SJSA1 (cell line): ENCODE data around the gene DOK3. TPM values are rescaled to one million over a fixed set of nuclear protein-coding genes. Genes with fewer than 3 reads are reported as not detected.

Experiments used
- DNase-seq, 2 experiments: peaks; one replicate each; pipeline ENCODE4 v3.0.0-alpha.2; 2015 to 2020; ENCODE audit warnings: low spot score in 2 of 2, low read depth in 1 of 2
- H3K27ac ChIP-seq: fragments of 250-450 bp; sonication (Bioruptor Pico); 2 replicates; pipeline ENCODE4 v1.5.1; 2020; ENCODE audit warnings: mild to moderate bottlenecking, moderate library complexity
- H3K27me3 ChIP-seq: fragments of 250-450 bp; sonication (Bioruptor Pico); replicated peaks from 2 replicates; pipeline ENCODE4 v1.5.1; 2020; ENCODE audit warnings: mild to moderate bottlenecking, moderate library complexity
- H3K36me3 ChIP-seq: fragments of 250-450 bp; sonication (Bioruptor Pico); 2 replicates; pipeline ENCODE4 v1.5.1; 2020; ENCODE audit warnings: mild to moderate bottlenecking
- H3K4me1 ChIP-seq: fragments of 250-450 bp; sonication (Bioruptor Pico); replicated peaks from 2 replicates; pipeline ENCODE4 v1.6.1; 2021; ENCODE audit warnings: mild to moderate bottlenecking
- H3K4me3 ChIP-seq: fragments of 250-450 bp; sonication (Bioruptor Pico); 2 replicates; pipeline ENCODE4 v1.5.1; 2020; ENCODE audit warnings: mild to moderate bottlenecking
- H3K9me3 ChIP-seq: fragments of 250-450 bp; sonication (Bioruptor Pico); replicated peaks from 2 replicates; pipeline ENCODE4 v1.5.1; 2020; ENCODE audit warnings: mild to moderate bottlenecking
- total RNA-seq: library from RNA; depleted of rRNA; stranded (reverse); fragments of >200 nt; shearing (Covaris generic); gene quantifications from 2 replicates; pipeline ENCODE4 v1.2.3, GENCODE V29; 2014

DOK3 gene
- total RNA-seq, 1 experiment from 2014 or later: 1.8 TPM

DNA sequence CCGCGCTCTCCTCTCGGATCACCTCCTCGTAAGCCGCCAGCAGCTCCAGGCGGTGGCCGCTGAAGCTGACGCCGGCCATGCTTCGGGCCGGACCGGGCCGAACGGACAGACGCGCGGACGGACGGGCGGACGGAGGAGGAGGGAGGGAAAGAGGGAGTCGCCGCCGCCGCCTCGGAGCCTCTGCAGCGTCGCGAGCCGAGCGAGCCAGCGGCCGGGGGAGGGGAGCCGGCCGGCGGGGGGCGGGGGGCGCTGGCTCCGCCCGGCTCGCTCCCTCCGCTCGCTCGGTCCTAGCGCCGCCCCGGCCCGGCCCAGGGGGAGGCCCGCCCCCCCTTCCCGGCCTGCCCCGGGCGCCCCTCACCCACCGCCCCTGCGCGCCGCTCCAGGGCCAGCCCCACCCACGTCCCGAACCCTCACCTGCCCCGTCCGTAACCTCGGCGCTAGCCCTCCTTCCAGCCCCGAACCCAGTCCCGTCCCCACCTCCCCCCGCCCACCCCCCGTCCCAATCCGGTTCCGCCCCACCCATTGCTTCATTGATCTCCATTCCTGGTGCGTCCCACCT lies 36.1 kb downstream of the DOK3 start, which contains the start of gene DBN1:
Gene DBN1, minus strand, starts transcription at position 192 of the 559 bp plus-strand sequence. Its CDS starts 113 bp downstream, at position 79.
- no peak for DNase-seq
- Histone ChIP-seq H3K9me3 (no peaks in the 10 kb centered on the region), H3K36me3 (peaks cover 54% of the 10 kb centered on the region), H3K27ac (no peak within 1 kb of the TSS; the same call in 1 of the 2 replicates), H3K4me3 (peak within 1 kb of the TSS; percentile 78), H3K27me3 (no peaks in the 10 kb centered on the region), H3K4me1 (peaks cover 60% of the 10 kb centered on the region)

DNA sequence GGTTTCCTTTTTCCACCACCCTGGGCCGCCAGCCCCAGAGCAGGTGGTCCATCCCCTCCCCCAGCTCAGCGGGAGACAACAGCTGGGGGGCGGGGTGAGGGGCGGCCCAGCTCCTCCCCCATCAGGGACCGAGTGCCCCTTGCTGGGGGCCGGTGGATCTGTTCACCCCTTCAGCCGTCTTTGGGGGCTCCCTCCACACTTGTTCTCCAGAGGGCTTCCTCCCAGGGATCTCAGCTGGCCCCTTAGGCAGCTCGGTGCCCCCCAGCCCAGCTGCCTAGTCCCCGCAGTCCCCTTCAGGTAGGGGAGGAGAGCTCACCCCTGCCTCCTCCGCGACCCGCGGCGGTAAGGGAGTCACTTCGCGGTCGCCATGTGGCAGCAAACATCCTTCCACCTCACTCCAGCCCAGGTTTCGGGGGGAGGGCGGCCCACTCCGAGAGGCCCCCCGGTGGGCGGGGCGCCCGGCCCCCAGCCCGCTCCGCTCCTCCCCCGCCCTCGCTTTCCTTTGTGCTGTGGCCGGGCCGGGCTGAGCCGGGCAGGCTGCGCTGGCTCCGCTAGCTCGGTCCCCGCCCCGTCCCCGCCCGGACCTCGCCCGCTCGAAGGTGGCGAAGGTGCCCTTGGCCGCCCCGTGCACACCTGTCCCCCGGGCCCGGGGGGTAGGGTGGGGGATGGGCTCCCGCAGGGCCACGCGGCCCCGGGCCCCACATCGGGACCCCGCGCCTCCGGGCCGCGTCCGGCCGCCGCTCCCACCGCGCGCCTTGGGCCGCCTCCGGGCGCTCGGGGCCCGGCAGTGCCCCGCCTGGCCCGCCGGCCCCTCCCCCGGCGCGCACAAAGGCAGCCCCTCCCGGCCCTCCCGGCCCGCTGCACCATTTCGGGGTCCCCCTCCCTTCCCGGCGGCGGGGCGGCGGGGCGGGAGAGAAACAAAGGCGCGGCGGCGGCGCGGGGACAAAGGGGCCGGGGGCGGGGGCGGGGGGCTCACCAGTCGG lies 36.9 kb downstream of the DOK3 start:
- Histone ChIP-seq H3K27me3 (no peaks in the 10 kb centered on the region), H3K36me3 (peaks cover 52% of the 10 kb centered on the region), H3K27ac (no peak overlapping the region; the same call in 1 of the 2 replicates), H3K9me3 (no peaks in the 10 kb centered on the region), H3K4me1 (peaks cover 63% of the 10 kb centered on the region), H3K4me3 (peak overlapping the region; percentile 78)
- no peak for DNase-seq

DNA sequence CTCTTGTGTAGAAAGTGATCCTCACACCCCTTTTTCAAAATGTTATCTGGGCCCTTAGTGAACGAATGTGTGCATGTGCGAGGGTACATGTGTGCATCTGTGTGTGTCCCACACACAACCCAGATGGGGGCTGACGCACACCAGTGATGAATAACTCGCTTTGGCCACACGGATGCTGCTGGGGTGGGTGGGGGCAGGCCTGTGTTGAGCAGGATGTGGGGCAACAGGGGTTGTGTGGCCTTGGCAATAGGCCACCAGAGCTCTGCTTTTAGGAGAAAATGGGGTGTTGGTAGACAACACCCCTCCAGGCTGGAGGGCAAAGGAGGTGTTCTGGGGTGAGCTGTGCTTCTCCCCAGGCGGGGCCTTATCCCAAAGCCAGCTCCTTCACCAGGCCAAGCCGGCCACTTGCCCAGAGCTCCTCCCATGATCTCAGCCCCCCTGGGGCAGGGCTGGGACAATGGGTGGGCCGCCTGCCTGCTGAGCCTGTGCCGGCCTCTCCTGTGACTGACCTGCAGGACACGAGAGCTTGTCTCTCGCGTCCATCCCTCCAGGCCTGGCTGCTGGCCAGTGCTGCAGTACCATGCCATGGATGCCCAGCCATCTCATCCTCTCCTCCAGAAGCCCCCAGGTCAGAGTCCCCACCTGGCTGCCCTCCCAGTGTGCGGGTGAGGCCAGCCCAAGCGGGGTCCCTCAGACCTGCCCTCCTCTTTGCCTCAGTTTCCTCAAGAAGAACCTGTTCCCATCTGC lies 37.8 kb downstream of the DOK3 start:
- Histone ChIP-seq H3K4me1 (peaks cover 56% of the 10 kb centered on the region), H3K36me3 (peaks cover 59% of the 10 kb centered on the region)
- DNase-seq: no peak

DNA sequence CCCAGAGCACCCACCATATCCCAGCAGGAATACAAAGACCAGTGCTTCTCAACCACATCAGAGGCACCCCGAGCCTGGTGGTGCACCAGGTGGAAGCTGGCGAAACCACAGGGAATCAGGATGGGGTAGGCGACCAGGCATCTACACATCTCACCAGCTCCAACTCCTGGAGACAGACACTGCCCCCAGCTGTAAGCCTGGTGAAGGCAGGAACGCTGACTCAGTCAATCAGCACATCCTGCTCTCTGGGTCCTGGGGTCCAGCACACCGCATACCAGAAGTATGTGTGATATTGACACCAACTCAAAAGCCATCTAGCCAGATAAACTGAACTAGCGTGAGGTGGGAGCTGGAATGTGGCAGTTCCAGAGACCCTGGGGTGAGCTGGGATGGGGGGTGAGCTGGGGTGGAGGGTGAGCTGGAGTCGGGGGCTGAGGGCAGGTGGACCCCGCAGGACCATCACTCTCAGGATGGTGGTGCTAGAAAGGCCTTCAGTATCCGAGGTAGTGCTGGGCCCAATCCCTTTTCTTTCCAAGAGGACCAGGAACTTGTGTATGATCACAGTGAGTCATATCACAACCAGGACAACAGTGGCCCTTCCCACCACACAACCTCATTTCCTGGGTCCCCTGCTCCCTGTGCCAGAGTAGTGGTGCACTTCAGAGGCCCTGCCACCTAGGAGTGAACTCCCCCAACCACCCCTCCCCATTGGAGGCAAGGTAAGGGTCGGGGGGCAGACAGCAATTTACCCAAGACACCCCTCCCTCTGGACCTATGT lies 38.7 kb downstream of the DOK3 start:
- Histone ChIP-seq H3K27ac (peak overlapping the region; percentile 35), H3K4me3 (no peak overlapping the region), H3K27me3 (no peaks in the 10 kb centered on the region), H3K4me1 (peaks cover 50% of the 10 kb centered on the region), H3K36me3 (peaks cover 68% of the 10 kb centered on the region), H3K9me3 (no peaks in the 10 kb centered on the region)
- no peak for DNase-seq

More for the DNA sequence above, 37.8 kb downstream of the DOK3 start:
- H3K9me3 ChIP-seq: no peaks in the 10 kb centered on the region
- H3K27ac ChIP-seq: peak overlapping the region; percentile 35
- H3K4me3 ChIP-seq: peak overlapping the region; percentile 78
- no peaks in the 10 kb centered on the region for H3K27me3 ChIP-seq

DNA sequence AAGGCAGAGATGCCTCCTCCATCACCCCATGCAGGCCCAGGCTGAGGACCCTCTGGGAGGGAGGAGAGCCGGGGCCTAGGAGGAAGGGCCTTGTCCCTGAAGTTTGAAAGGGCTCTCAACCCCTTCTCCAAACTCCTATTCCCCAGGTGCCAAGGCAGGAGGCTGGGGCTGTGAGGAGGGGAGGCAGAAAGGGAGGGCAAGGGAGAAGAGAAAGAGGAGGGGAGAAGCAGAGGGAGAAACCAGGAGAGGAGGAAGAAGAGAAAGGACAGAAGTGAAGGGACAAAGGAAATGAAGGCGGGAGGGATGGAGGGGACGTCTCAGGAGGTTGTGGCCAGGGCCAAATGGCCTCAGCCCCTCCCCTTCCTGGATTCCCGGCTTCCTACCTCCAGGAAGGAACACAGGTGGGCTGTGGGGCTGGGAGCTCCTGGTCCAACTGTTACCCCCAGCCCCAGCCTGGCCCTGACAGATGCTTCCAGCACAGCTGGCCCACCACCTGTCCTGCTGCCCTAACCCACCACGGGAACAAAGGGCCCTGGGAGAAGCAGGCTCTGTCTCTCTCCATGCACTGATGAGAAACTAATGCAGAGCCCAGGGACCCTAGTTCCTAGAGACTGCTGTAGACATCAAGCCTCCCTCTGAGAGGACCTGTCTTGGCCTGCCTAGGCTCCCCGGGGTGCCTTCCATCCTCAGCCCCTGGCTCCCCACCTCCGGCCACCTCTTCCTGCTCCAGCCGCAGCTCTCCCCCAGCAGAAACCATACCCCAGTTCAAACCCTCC lies 39.7 kb downstream of the DOK3 start:
- no peak for DNase-seq
- Histone ChIP-seq H3K9me3 (no peaks in the 10 kb centered on the region), H3K4me1 (peaks cover 46% of the 10 kb centered on the region), H3K4me3 (no peak overlapping the region), H3K27me3 (no peaks in the 10 kb centered on the region), H3K36me3 (peaks cover 77% of the 10 kb centered on the region), H3K27ac (no peak overlapping the region)

DNA sequence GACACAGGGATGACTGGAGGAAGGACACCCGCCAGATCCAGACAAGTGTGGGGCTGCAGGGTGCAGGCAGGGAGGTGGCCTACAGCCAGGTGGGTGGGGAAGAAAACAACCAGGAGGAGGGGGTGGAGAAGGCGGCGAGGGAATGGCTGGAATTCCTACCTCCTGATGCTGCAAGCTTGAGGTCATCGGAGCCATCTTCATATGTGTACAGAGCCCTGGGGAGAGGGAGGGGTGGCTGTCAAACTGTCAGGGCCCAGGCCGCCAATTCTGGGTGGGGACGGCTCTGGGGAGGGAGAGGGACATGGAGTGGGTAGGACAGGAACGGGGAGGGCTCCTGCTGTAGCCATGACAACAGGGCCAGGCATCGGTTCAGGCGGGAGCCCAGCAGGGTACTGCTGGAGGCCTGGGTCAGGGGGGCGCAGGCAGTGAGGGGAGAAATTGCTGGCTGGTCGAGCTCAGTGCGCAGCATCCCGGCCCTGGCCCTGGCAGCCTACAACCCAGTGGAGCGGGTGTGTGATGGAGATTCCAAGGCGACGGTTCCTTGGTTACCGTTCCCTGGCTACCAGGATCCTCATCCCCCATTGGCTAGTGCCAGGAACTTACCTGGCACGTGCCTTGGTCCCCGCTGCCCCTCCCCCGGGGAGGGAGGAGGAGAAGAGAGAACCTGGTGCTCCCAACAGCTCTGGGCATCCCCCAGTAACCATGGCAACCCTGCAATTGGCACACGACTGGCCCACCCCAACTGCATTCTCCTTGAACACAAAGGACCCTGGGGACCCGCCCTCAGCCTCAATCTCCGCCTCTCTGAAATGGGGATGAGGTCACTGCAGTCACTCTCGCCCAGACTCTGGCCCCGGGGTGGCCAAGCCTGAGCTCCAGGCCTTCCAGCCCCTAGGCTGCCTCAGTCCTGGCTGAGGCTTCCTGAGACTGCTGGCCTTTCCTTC lies 40.7 kb downstream of the DOK3 start:
- Histone ChIP-seq H3K36me3 (peaks cover 81% of the 10 kb centered on the region), H3K4me3 (no peak overlapping the region), H3K9me3 (no peaks in the 10 kb centered on the region), H3K4me1 (peaks cover 46% of the 10 kb centered on the region), H3K27me3 (no peaks in the 10 kb centered on the region), H3K27ac (peak overlapping the region; percentile 11; the same call in 1 of the 2 replicates)
- no peak for DNase-seq

DNA sequence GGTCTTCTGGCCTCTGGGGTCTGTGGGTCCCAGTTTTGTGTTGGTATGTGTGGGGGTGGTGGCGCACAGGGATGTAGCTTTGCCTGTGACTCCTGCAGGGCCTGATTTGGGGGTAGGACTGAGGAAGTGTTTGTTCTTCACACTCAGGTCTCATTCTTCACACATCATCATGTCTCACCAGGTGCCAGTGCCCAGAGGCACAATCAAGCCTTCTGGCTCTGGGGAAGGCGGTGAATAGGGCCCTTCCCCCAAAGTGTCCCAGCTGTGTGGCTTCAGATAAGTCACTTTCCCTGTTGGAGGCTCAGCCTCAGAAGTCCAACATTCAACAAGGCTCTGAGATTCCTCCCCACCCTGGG lies 41.3 kb downstream of the DOK3 start:
- H3K4me1 ChIP-seq: peaks cover 46% of the 10 kb centered on the region
- no peak overlapping the region for H3K4me3 ChIP-seq
- H3K27me3 ChIP-seq: no peaks in the 10 kb centered on the region
- no peaks in the 10 kb centered on the region for H3K9me3 ChIP-seq
- no peak overlapping the region for H3K27ac ChIP-seq
- DNase-seq: no peak
- peaks cover 86% of the 10 kb centered on the region for H3K36me3 ChIP-seq

DNA sequence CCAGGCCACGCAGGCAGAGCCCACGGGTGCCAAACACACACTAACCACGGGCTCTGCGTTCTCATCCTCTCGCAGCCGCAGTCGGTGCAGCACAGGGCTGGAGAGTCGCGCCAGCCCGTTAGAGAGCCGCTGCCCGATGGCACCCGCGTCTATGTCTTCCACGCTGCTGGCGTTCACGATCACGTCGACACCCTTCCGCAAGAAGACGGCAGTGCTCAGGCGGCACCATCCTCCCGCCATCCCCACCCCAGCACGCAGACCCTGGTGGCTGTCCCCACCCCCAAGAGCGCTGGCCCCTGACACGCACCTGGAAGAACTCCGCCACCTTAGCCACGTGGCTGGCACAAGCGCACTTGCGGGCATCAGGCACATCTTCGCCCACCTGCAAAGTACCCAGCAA lies 42.2 kb downstream of the DOK3 start:
- no peak overlapping the region for H3K4me3 ChIP-seq
- H3K36me3 ChIP-seq: peaks cover 84% of the 10 kb centered on the region
- H3K9me3 ChIP-seq: no peaks in the 10 kb centered on the region
- H3K27ac ChIP-seq: no peak overlapping the region
- no peaks in the 10 kb centered on the region for H3K27me3 ChIP-seq
- H3K4me1 ChIP-seq: peaks cover 43% of the 10 kb centered on the region
- DNase-seq: no peak

DNA sequence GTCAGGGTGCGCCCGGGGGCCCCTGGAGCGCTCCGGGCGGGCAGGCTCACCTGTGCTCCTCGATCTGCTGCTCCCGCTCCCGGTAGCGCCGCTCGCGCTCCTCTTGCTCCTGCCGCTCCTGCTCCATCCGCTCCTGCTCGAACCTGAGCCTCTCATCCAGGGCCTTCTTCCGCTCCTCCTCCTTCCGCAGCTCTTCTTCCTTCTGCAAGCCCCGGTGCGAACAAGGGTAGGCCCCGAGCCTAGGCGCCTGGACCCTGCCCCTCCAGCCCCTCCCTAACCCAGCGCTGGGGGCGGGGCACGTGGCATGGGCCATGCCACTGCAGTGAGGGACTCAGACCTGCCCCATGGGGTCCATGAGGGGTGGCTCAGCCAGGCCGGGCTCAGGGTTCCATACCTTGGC lies 42.8 kb downstream of the DOK3 start:
- no peak for DNase-seq
- Histone ChIP-seq H3K4me3 (no peak overlapping the region), H3K9me3 (no peaks in the 10 kb centered on the region), H3K36me3 (peaks cover 79% of the 10 kb centered on the region), H3K4me1 (peaks cover 42% of the 10 kb centered on the region), H3K27ac (no peak overlapping the region), H3K27me3 (no peaks in the 10 kb centered on the region)

DNA sequence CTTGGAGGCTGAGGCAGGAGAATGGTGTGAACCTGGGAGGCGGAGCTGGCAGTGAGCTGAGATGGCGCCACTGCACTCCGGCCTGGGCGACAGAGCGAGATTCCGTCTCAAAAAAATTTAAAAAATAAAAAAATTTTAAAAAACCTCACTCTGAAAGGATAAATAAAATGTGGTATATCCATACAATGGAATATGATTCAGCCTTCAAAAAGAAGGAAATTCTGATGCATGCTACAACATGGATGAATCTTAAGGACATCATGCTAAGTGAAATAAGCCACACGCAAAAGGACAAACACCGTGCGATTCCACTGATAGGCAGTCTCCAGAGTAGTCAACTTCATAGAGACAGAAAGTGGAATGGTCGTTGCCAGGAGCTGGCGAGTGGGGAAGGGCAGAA lies 44.6 kb downstream of the DOK3 start:
- peaks cover 76% of the 10 kb centered on the region for H3K36me3 ChIP-seq
- no peaks in the 10 kb centered on the region for H3K27me3 ChIP-seq
- H3K4me1 ChIP-seq: peaks cover 24% of the 10 kb centered on the region
- no peaks in the 10 kb centered on the region for H3K9me3 ChIP-seq
- DNase-seq: no peak
- H3K27ac ChIP-seq: no peak overlapping the region
- no peak overlapping the region for H3K4me3 ChIP-seq

DNA sequence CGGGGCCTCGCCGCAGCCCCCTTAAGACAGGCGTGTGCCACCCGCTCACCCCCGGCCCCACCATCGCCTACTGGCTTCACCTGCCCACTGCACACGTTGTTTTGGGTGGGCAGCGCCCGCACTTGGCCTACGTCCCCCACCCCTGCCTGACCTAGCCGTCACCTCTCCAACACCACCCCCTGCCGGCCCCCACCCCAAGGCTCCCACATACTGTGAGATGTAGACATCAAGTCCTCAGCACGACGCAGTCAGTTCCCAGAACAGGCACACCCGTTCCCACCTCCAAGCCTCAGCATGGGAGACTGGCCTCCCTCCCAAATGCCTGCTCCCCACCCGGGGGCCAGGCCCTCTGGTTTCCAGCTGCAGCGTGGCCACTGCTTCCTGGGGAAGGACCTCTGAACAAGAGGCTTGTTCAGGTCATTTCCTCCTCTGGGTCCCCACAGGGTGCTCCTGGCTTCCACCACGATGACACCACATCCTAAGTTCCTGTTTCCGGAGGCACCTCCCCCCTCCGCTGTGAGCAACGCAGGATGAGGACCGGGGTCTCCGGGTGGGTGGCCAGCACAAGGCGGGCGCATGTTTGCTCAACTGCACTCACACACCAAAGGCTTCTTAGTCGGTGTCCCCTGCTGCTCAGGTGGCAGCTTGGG lies 47.5 kb downstream of the DOK3 start:
- no peak for DNase-seq
- Histone ChIP-seq H3K36me3 (peaks cover 77% of the 10 kb centered on the region), H3K27me3 (no peaks in the 10 kb centered on the region), H3K27ac (no peak overlapping the region), H3K4me1 (peaks cover 6% of the 10 kb centered on the region), H3K9me3 (no peaks in the 10 kb centered on the region), H3K4me3 (no peak overlapping the region)
